ENCODE measurements around the gene PCNX2.

DNA sequence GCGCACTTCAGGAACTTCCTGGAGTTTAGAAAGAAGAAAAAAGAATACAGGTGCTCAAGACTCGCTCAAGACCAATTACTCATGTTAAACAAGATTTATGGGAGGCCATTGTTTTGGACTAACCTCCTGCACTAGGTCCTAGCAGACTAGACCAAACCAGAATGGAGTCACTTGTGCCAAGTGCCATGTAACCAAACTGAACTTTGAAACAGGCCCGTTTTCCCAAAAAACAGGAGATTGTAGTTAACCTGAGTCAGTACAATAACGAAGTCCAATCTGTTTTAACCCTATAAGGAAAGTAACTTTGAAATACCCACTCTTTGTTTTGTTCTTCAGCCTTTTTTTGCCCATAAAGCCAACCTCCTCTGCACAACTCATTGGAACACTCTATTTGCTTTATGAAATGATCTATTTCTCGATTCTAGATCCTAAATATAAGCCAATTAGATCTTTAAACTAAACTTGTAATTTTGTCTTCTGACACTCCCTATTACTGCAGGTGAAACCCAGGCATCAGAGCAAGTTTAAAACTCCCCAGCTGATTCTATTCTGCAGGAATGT lies 345.8 kb downstream of the PCNX2 start:
- TF ChIP-seq, protein P1, sequence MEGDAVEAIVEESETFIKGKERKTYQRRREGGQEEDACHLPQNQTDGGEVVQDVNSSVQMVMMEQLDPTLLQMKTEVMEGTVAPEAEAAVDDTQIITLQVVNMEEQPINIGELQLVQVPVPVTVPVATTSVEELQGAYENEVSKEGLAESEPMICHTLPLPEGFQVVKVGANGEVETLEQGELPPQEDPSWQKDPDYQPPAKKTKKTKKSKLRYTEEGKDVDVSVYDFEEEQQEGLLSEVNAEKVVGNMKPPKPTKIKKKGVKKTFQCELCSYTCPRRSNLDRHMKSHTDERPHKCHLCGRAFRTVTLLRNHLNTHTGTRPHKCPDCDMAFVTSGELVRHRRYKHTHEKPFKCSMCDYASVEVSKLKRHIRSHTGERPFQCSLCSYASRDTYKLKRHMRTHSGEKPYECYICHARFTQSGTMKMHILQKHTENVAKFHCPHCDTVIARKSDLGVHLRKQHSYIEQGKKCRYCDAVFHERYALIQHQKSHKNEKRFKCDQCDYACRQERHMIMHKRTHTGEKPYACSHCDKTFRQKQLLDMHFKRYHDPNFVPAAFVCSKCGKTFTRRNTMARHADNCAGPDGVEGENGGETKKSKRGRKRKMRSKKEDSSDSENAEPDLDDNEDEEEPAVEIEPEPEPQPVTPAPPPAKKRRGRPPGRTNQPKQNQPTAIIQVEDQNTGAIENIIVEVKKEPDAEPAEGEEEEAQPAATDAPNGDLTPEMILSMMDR (IDR thresholded peaks at IDR 0.05) = no peak
- TF ChIP-seq POLR2A (IDR thresholded peaks at IDR 0.05) = no peak
- TF ChIP-seq EP300 (IDR thresholded peaks at IDR 0.05) = no peak
